CD14-positive monocyte (primary cell): ENCODE results near the gene MTCL3.

Experiments used
- DNase-seq, 3 donors: peaks; one replicate each; pipeline ENCODE4 v3.0.0-alpha.2; 2011 to 2022
- H2AFZ ChIP-seq: 2 replicates; pipeline ENCODE4 v1.6.0; 2012; ENCODE audit warnings: mild to moderate bottlenecking, low read depth, low read length, inconsistent platforms; ENCODE audit not compliant: insufficient read depth, poor library complexity, severe bottlenecking
- H3K27ac ChIP-seq, 2 donors: 1 replicate in 1 of 2; 2 replicates in 1 of 2; pipeline ENCODE4 v1.5.1; 2012 to 2013; ENCODE audit warnings: low read length in 2 of 2, control low read depth in 1 of 2, inconsistent platforms in 1 of 2, low read depth in 1 of 2, mild to moderate bottlenecking in 1 of 2
- H3K27me3 ChIP-seq, 2 donors: one replicate each; pipeline versions ENCODE4 v1.6.0 to v1.6.1; 2011 to 2013; ENCODE audit warnings: low read length in 2 of 2; ENCODE audit not compliant: control insufficient read depth in 2 of 2, insufficient read depth in 2 of 2
- H3K36me3 ChIP-seq, 2 donors: replicated peaks in 1 of 2; 1 replicate in 1 of 2; 2 replicates in 1 of 2; pipeline versions ENCODE4 v1.5.1 to v1.6.1; 2012 to 2013; ENCODE audit warnings: low read length in 2 of 2, control low read depth in 1 of 2, inconsistent platforms in 1 of 2, mild to moderate bottlenecking in 1 of 2; ENCODE audit not compliant: insufficient read depth in 2 of 2, control insufficient read depth in 1 of 2
- H3K4me1 ChIP-seq, 2 donors: 1 replicate in 1 of 2; 2 replicates in 1 of 2; pipeline versions ENCODE4 v1.5.1 to v1.6.1; 2012 to 2013; ENCODE audit warnings: low read length in 2 of 2, control low read depth in 1 of 2, inconsistent platforms in 1 of 2, mild to moderate bottlenecking in 1 of 2, moderate library complexity in 1 of 2; ENCODE audit not compliant: insufficient read depth in 2 of 2, control insufficient read depth in 1 of 2
- H3K4me2 ChIP-seq: replicated peaks from 2 replicates; pipeline ENCODE3; 2012; ENCODE audit warnings: low read length, moderate library complexity, mild to moderate bottlenecking; ENCODE audit not compliant: poor library complexity, severe bottlenecking; ENCODE audit errors: extremely low read depth
- H3K4me3 ChIP-seq, 3 experiments: fragments of 200-600 bp in 1 of 3; sonication (generic) in 1 of 3; replicated peaks in 1 of 3; 1 replicate in 2 of 3; 2 replicates in 1 of 3; pipeline ENCODE4 v1.5.1; 2011 to 2013; ENCODE audit warnings: low read length in 3 of 3, mild to moderate bottlenecking in 3 of 3, control low read depth in 2 of 3, low read depth in 2 of 3, inconsistent platforms in 1 of 3, moderate library complexity in 1 of 3
- H3K79me2 ChIP-seq: 2 replicates; pipeline ENCODE4 v1.6.0; 2012; ENCODE audit warnings: mild to moderate bottlenecking, control low read depth, inconsistent platforms, low read length, moderate library complexity; ENCODE audit not compliant: insufficient read depth
- H3K9ac ChIP-seq: 2 replicates; pipeline ENCODE4 v1.6.0; 2017; ENCODE audit warnings: low read length, mild to moderate bottlenecking; ENCODE audit not compliant: insufficient read depth, poor library complexity, severe bottlenecking
- H3K9me3 ChIP-seq, 2 donors: replicated peaks in 1 of 2; 1 replicate in 1 of 2; 2 replicates in 1 of 2; pipeline versions ENCODE4 v1.5.1 to v1.6.1; 2012 to 2013; ENCODE audit warnings: low read length in 2 of 2, control low read depth in 1 of 2; ENCODE audit not compliant: control insufficient read depth in 1 of 2, insufficient read depth in 1 of 2
- H4K20me1 ChIP-seq: 2 replicates; pipeline ENCODE4 v1.6.0; 2012; ENCODE audit warnings: mild to moderate bottlenecking, low read length, control low read depth, moderate library complexity; ENCODE audit not compliant: insufficient read depth
- H3K27ac Mint-ChIP-seq, 7 donors: one replicate each; pipeline ENCODE4 v1.8.0; 2020; ENCODE audit warnings: mild to moderate bottlenecking in 7 of 7, mixed read lengths in 7 of 7, moderate library complexity in 6 of 7, inconsistent platforms in 2 of 7
- H3K27me3 Mint-ChIP-seq, 3 donors: one replicate each; pipeline ENCODE4 v1.8.0; 2021 to 2022; ENCODE audit warnings: low read depth in 3 of 3, mild to moderate bottlenecking in 3 of 3, mixed read lengths in 3 of 3, moderate library complexity in 3 of 3, inconsistent platforms in 1 of 3
- H3K36me3 Mint-ChIP-seq, 2 donors: one replicate each; pipeline ENCODE4 v1.8.0; 2020; ENCODE audit warnings: mixed read lengths in 2 of 2, inconsistent platforms in 1 of 2, mild to moderate bottlenecking in 1 of 2
- H3K4me1 Mint-ChIP-seq: one replicate; pipeline ENCODE4 v1.8.0; 2020; ENCODE audit warnings: mild to moderate bottlenecking, mixed read lengths
- H3K4me3 Mint-ChIP-seq, 2 donors: one replicate each; pipeline ENCODE4 v1.8.0; 2020; ENCODE audit warnings: mild to moderate bottlenecking in 2 of 2, mixed read lengths in 2 of 2, moderate library complexity in 1 of 2
- H3K9me3 Mint-ChIP-seq, 7 donors: one replicate each; pipeline ENCODE4 v1.8.0; 2020 to 2022; ENCODE audit warnings: mixed read lengths in 7 of 7, mild to moderate bottlenecking in 6 of 7, moderate library complexity in 6 of 7, inconsistent platforms in 2 of 7
- CTCF ChIP-seq: fragments of 200-600 bp; IDR thresholded peaks from one replicate; pipeline ENCODE4 v1.8.0; 2022; ENCODE audit warnings: antibody characterized with exemption, mild to moderate bottlenecking
- WGBS: methylation state at CpG from one replicate; pipeline ENCODE4 v1.1.5; 2013; ENCODE audit warnings: missing lambda C conversion rate; ENCODE audit not compliant: insufficient coverage; 5-methylcytosine and 5-hydroxymethylcytosine counted together
- intact Hi-C, 2 donors: fragments of 100-400 bp; cut with micrococcal nuclease; formaldehyde crosslinking; loops; one replicate each; pipeline versions ENCODE4 v1.15.0 to v1.15.1; 2023

Gene MTCL3

GRCh38 chr6:127468936-127469335 lies 50.2 kb downstream of the MTCL3 start:
- peaks cover 8% of the 10 kb centered on the region for H3K4me1 Mint-ChIP-seq
- Histone ChIP-seq H3K4me3 (no peak overlapping the region), H4K20me1 (no peaks in the 10 kb centered on the region), H2AFZ (no peak overlapping the region), H3K4me2 (no peak overlapping the region), H3K9me3 (no peaks in the 10 kb centered on the region), H3K27ac (no peak overlapping the region), H3K79me2 (no peaks in the 10 kb centered on the region), H3K27me3 (no peaks in the 10 kb centered on the region), H3K9ac (no peak overlapping the region), H3K4me1 (peaks cover 0 to 2% of the 10 kb centered on the region in 2 donors), H3K36me3 (no peaks in the 10 kb centered on the region)
- no peak for TF ChIP-seq CTCF
- no peak overlapping the region for H3K4me3 Mint-ChIP-seq
- peaks cover 0 to under 1% (median 0%) of the 10 kb centered on the region in 7 donors for H3K9me3 Mint-ChIP-seq
- H3K27me3 Mint-ChIP-seq: peaks cover 0 to 7% (median 2%) of the 10 kb centered on the region in 3 donors
- H3K27ac Mint-ChIP-seq: no peak overlapping the region
- no CpG with 5 or more reads among the region's 2 CpGs for WGBS
- no peaks in the 10 kb centered on the region for H3K36me3 Mint-ChIP-seq
- DNase-seq: no peak
- intact Hi-C loops: loop anchor here (10.0 kb wide), 2 partner anchors 66 to 76 kb away; no protein-coding TSS in a partner anchor

- peaks cover 0 to 2% (median 0%) of the 10 kb centered on the region in 3 donors for H3K27me3 Mint-ChIP-seq
- Histone ChIP-seq H3K4me3 (no peak overlapping the region), H3K27ac (no peak overlapping the region), H3K4me2 (no peak overlapping the region), H3K9ac (no peak overlapping the region), H3K27me3 (no peaks in the 10 kb centered on the region), H3K9me3 (no peaks in the 10 kb centered on the region), H2AFZ (no peak overlapping the region), H3K4me1 (peaks cover 0 to 2% of the 10 kb centered on the region in 2 donors), H3K79me2 (no peaks in the 10 kb centered on the region), H3K36me3 (no peaks in the 10 kb centered on the region), H4K20me1 (no peaks in the 10 kb centered on the region)
- peaks cover 3% of the 10 kb centered on the region for H3K4me1 Mint-ChIP-seq
- no peaks in the 10 kb centered on the region for H3K9me3 Mint-ChIP-seq
- no peak overlapping the region for H3K27ac Mint-ChIP-seq
- H3K36me3 Mint-ChIP-seq: no peaks in the 10 kb centered on the region
- intact Hi-C loops: loop anchor here (10.0 kb wide), 2 partner anchors 68 to 78 kb away; no protein-coding TSS in a partner anchor
- no peak for DNase-seq
- no peak overlapping the region for H3K4me3 Mint-ChIP-seq
- 100% methylated on average over 4 of the region's 5 CpGs for WGBS
- TF ChIP-seq CTCF: no peak
Observed at GRCh38 chr6:127466416-127466815, 52.7 kb downstream of the MTCL3 start.
